Endothelial cell of umbilical vein (primary cell): ENCODE results near the gene SPATA18. TPM values are rescaled to one million over a fixed set of nuclear protein-coding genes. Genes with fewer than 3 reads are reported as not detected.
A peak's percentile ranks its signal among the peaks of the same experiment; 100 is the strongest.

Source experiments
- BruUV-seq: library from RNA; stranded (reverse); fragments of 400-500 nt; replicated peaks from 2 replicates; lab custom pipeline; 2021; lab: Mats Ljungman, UMichigan
- CTCF ChIA-PET: fragments of 300-600, 350-600 bp; sonication (Branson Sonifier 250); formaldehyde crosslinking; loops from one replicate; lab custom pipeline; 2021; ENCODE audit warnings: antibody characterized with exemption, inconsistent platforms; lab: Charles Lee
- POLR2A ChIA-PET: fragments of 300-600, 350-600 bp; sonication (Branson Sonifier 250); formaldehyde crosslinking; loops from one replicate; lab custom pipeline; 2021; ENCODE audit warnings: antibody characterized with exemption, inconsistent platforms; lab: Charles Lee
- DNase-seq: peaks from one replicate; pipeline ENCODE4 v3.0.0-alpha.2; 2011; ENCODE audit warnings: low read depth, low spot score
- FAIRE-seq: peaks from 2 replicates; lab custom pipeline; 2011; peaks lifted over from hg19 to GRCh38; lab: Jason Lieb, UNC
- H2AFZ ChIP-seq: 2 replicates; pipeline ENCODE4 v1.6.0; 2012; ENCODE audit warnings: low read depth, low read length, control low read depth, inconsistent platforms
- H3K27ac ChIP-seq: 2 replicates; pipeline ENCODE4 v1.5.1; 2011; ENCODE audit warnings: low read depth, mild to moderate bottlenecking, control low read depth, low read length, moderate library complexity; ENCODE audit not compliant: insufficient read depth
- H3K27me3 ChIP-seq, 2 experiments: 2 replicates each; pipeline versions ENCODE4 v1.6.0 to v1.6.1; 2011; ENCODE audit warnings: low read length in 2 of 2, mixed read lengths in 1 of 2; ENCODE audit not compliant: control insufficient read depth in 2 of 2, insufficient read depth in 2 of 2
- H3K36me3 ChIP-seq, 2 experiments: 2 replicates in 1 of 2; 3 replicates in 1 of 2; pipeline ENCODE4 v1.5.1; 2011; ENCODE audit warnings: low read length in 2 of 2, mild to moderate bottlenecking in 1 of 2, moderate library complexity in 1 of 2; ENCODE audit not compliant: control insufficient read depth in 2 of 2, insufficient read depth in 2 of 2; ENCODE audit errors: extremely low read depth in 1 of 2
- H3K4me1 ChIP-seq: 3 replicates; pipeline ENCODE4 v1.5.1; 2011; ENCODE audit warnings: mild to moderate bottlenecking, low read length; ENCODE audit not compliant: control insufficient read depth, insufficient read depth; ENCODE audit errors: extremely low read depth
- H3K4me2 ChIP-seq: 2 replicates; pipeline ENCODE4 v1.6.1; 2011; ENCODE audit warnings: low read length, control low read depth, mixed read lengths; ENCODE audit not compliant: insufficient read depth
- H3K4me3 ChIP-seq, 3 experiments: fragments of 200-600 bp in 1 of 3; sonication (generic), shearing (Covaris generic) in 1 of 3; replicated peaks in 1 of 3; 2 replicates each; pipeline ENCODE4 v1.5.1; 2011 to 2016; ENCODE audit warnings: control low read depth in 3 of 3, low read length in 3 of 3, mild to moderate bottlenecking in 2 of 3, inconsistent platforms in 1 of 3, low read depth in 1 of 3, moderate library complexity in 1 of 3; ENCODE audit not compliant: insufficient read depth in 1 of 3
- H3K79me2 ChIP-seq: 2 replicates; pipeline ENCODE4 v1.6.0; 2012; ENCODE audit warnings: low read length, inconsistent platforms; ENCODE audit not compliant: control insufficient read depth, insufficient read depth
- H3K9ac ChIP-seq: replicated peaks from 2 replicates; pipeline ENCODE3; 2011; ENCODE audit warnings: low read length, control low read depth; ENCODE audit not compliant: insufficient read depth; ENCODE audit errors: extremely low read depth
- H3K9me1 ChIP-seq: replicated peaks from 3 replicates; pipeline ENCODE4 v1.6.0; 2011; ENCODE audit warnings: mild to moderate bottlenecking, low read length; ENCODE audit not compliant: control insufficient read depth, insufficient read depth; ENCODE audit errors: extremely low read depth
- H3K9me3 ChIP-seq: replicated peaks from 2 replicates; pipeline ENCODE4 v1.5.1; 2012; ENCODE audit warnings: low read length, inconsistent platforms; ENCODE audit not compliant: control insufficient read depth, insufficient read depth
- H4K20me1 ChIP-seq: replicated peaks from 2 replicates; pipeline ENCODE3; 2011; ENCODE audit warnings: mild to moderate bottlenecking, low read length; ENCODE audit not compliant: control insufficient read depth, insufficient read depth; ENCODE audit errors: extremely low read depth
- EZH2 ChIP-seq: IDR thresholded peaks from 2 replicates; pipeline ENCODE4 v1.6.1; 2012; ENCODE audit warnings: borderline replicate concordance, low read depth, mild to moderate bottlenecking, moderate library complexity, low read length, inconsistent platforms; ENCODE audit not compliant: severe bottlenecking
- FOS ChIP-seq: IDR thresholded peaks from 2 replicates; pipeline ENCODE4 v1.6.1; 2011; ENCODE audit warnings: mild to moderate bottlenecking, low read length, moderate library complexity, borderline replicate concordance; ENCODE audit not compliant: insufficient read depth
- GATA2 ChIP-seq: IDR thresholded peaks from 2 replicates; pipeline ENCODE4 v1.7.0; 2011; ENCODE audit warnings: low read depth, mild to moderate bottlenecking, moderate library complexity, mixed read lengths, low read length; ENCODE audit not compliant: insufficient read length, insufficient read depth
- JUN ChIP-seq: IDR thresholded peaks from 2 replicates; pipeline ENCODE4 v1.6.1; 2011; ENCODE audit warnings: borderline replicate concordance, low read depth; ENCODE audit not compliant: insufficient read length, insufficient read depth
- MYC ChIP-seq: IDR thresholded peaks from one replicate; pipeline ENCODE4 v1.6.1; 2011; ENCODE audit warnings: mild to moderate bottlenecking, low read depth, low read length
- POLR2A ChIP-seq: IDR thresholded peaks from 2 replicates; pipeline ENCODE4 v1.6.1; 2012; ENCODE audit warnings: low read depth, mild to moderate bottlenecking, control low read depth, low read length
- POLR2AphosphoS5 ChIP-seq: IDR thresholded peaks from 2 replicates; pipeline ENCODE4 v1.6.1; 2012; ENCODE audit warnings: low read depth, mild to moderate bottlenecking, control low read depth, low read length, moderate library complexity; ENCODE audit not compliant: insufficient read depth
- dilution Hi-C: fragments of 300-500 bp; cut with MboI; formaldehyde crosslinking; loops from one replicate; pipeline ENCODE4 v1.15.0; 2019; ENCODE audit warnings: low sequenced_read_pairs; ENCODE audit not compliant: extremely low pct_ligation_motif_present
- intact Hi-C: fragments of 100-400 bp; cut with micrococcal nuclease; formaldehyde crosslinking; loops from one replicate; pipeline ENCODE4 v1.10.0; 2022
- polyA plus RNA-seq, 4 experiments: library from polyadenylated mRNA; depleted of rRNA in 3 of 4; stranded (reverse) in 3 of 4; unstranded in 1 of 4; fragments of >200 nt; gene quantifications; 2 replicates each; pipeline versions ENCODE4 v1.2.1 to v1.2.3, GENCODE V29; 2011 to 2012; ENCODE audit warnings: missing spikeins in 1 of 4
- total RNA-seq: library from RNA; stranded (reverse); gene quantifications from 2 replicates; pipeline ENCODE4 v1.2.3, GENCODE V29; 2021
- TF ChIP-seq, protein P1 (sequence below): IDR thresholded peaks from 2 replicates; pipeline ENCODE4 v1.6.1; 2011; ENCODE audit not compliant: insufficient read depth, insufficient read length
- TF ChIP-seq, protein P2 (sequence below), 2 donors: IDR thresholded peaks; 1 replicate in 1 of 2; 2 replicates in 1 of 2; pipeline ENCODE4 v1.5.1; 2011; ENCODE audit warnings: low read length in 2 of 2, mild to moderate bottlenecking in 2 of 2, moderate library complexity in 2 of 2, control low read depth in 1 of 2, inconsistent platforms in 1 of 2, low read depth in 1 of 2; ENCODE audit not compliant: insufficient read depth in 1 of 2; ENCODE audit errors: extremely low read depth in 1 of 2

Gene SPATA18
- total and polyA plus RNA-seq, 2 donors (not counting 3 experiments of a cell fraction or from before 2014, with no cell fraction given): 2.7 to 4.6 TPM

DNA sequence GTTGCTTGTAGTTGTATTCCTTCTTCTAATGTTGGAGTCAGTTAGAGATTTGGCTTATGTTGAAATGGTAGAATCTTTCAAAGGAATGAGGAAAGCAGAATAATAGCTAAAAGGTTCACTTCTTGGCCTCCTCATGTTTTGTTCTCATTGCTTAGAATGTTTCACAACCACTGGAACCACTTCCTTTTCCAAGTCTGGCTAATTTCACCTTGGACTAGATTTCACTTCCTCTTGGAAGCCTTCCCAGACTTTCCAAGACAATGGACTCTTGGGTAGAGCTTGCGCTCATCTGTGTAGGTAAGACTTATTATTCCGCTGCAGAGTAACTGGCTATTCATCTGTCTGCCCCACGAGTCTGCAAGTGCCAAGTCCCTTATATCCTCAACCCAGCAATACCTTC lies 8.3 kb downstream of the SPATA18 start:
- FAIRE-seq (peak; percentile 82), DNase-seq (peak; percentile 84)
- ChIA-PET POLR2A (no interaction called here), CTCF (no interaction called here)
- dilution Hi-C loops (no loop called here), intact Hi-C loops (no loop called here)
- no TSS peak for BruUV-seq
- Histone ChIP-seq H3K27me3 (peaks cover 7 to 9% of the 10 kb centered on the region in 2 experiments), H3K4me3 (no peak overlapping the region), H3K27ac (no peak overlapping the region), H3K4me2 (peak overlapping the region; percentile 4), H4K20me1 (no peaks in the 10 kb centered on the region), H3K4me1 (peaks cover 10% of the 10 kb centered on the region), H3K36me3 (no peaks in the 10 kb centered on the region), H2AFZ (no peak overlapping the region), H3K9me3 (no peaks in the 10 kb centered on the region), H3K79me2 (no peaks in the 10 kb centered on the region), H3K9me1 (no peaks in the 10 kb centered on the region), H3K9ac (no peak overlapping the region)
- TF ChIP-seq POLR2AphosphoS5 (no peak), EZH2 (no peak)

DNA sequence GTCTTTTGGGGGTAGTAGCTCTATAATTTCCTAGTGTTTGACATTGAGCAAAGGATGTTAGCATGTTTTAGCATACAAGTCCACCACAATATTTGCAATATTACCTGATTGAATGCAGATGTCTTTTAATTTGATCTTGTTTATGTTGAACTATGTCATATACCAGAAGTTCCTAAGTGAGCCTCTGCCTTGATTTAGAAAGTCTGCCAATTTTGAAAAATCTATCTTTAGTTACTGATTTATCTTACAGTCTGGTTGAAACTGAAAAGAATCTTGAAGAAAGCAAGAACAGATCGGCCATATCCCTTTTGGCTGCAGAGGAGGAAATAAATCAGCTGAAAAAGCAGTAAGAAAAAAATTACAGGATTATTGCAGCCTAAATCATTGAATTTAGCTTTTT lies 18.5 kb downstream of the SPATA18 start:
- Histone ChIP-seq H3K9me3 (no peaks in the 10 kb centered on the region), H3K9me1 (no peaks in the 10 kb centered on the region), H3K4me2 (no peak overlapping the region), H3K27ac (no peak overlapping the region), H3K36me3 (no peaks in the 10 kb centered on the region), H3K4me3 (no peak overlapping the region), H3K27me3 (peaks cover 5 to 8% of the 10 kb centered on the region in 2 experiments), H2AFZ (no peak overlapping the region), H3K79me2 (no peaks in the 10 kb centered on the region), H3K4me1 (no peaks in the 10 kb centered on the region), H4K20me1 (no peaks in the 10 kb centered on the region), H3K9ac (no peak overlapping the region)
- POLR2A ChIA-PET: no interaction called here
- TF ChIP-seq, protein P1, sequence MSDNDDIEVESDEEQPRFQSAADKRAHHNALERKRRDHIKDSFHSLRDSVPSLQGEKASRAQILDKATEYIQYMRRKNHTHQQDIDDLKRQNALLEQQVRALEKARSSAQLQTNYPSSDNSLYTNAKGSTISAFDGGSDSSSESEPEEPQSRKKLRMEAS: no peak
- TF ChIP-seq, protein P2, sequence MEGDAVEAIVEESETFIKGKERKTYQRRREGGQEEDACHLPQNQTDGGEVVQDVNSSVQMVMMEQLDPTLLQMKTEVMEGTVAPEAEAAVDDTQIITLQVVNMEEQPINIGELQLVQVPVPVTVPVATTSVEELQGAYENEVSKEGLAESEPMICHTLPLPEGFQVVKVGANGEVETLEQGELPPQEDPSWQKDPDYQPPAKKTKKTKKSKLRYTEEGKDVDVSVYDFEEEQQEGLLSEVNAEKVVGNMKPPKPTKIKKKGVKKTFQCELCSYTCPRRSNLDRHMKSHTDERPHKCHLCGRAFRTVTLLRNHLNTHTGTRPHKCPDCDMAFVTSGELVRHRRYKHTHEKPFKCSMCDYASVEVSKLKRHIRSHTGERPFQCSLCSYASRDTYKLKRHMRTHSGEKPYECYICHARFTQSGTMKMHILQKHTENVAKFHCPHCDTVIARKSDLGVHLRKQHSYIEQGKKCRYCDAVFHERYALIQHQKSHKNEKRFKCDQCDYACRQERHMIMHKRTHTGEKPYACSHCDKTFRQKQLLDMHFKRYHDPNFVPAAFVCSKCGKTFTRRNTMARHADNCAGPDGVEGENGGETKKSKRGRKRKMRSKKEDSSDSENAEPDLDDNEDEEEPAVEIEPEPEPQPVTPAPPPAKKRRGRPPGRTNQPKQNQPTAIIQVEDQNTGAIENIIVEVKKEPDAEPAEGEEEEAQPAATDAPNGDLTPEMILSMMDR (IDR thresholded peaks at IDR 0.05; ENCODE audit: extremely low read depth in 1 of 2, insufficient read depth in 1 of 2, low read depth in 1 of 2, low read length in 2 of 2): no peak
- TF ChIP-seq FOS (no peak), GATA2 (no peak), POLR2AphosphoS5 (no peak), EZH2 (no peak), MYC (no peak), JUN (no peak), POLR2A (no peak)
- intact Hi-C loops (no loop called here), dilution Hi-C loops (no loop called here)
- no TSS peak for BruUV-seq
- CTCF ChIA-PET: no interaction called here
- DNase-seq: no peak
- FAIRE-seq: no peak
